Adrenal gland (tissue), 12 donors: Measurements from ENCODE around the gene CCDC146. TPM values are rescaled to one million over a fixed set of nuclear protein-coding genes. Genes with fewer than 3 reads are reported as not detected.

Experiments used
- DNase-seq, 7 donors: peaks; one replicate each; pipeline ENCODE4 v3.0.0-alpha.2; 2019 to 2020
- H3K27ac ChIP-seq, 5 donors: fragments of 200-600 bp; sonication (generic) in 4 of 5; 1 replicate in 3 of 5; 2 replicates in 2 of 5; pipeline versions ENCODE4 v1.5.1 to v1.8.0; 2016 to 2020; ENCODE audit warnings: mild to moderate bottlenecking in 1 of 5
- H3K27me3 ChIP-seq: fragments of 200-600 bp; 2 replicates; pipeline ENCODE4 v1.8.0; 2021
- H3K36me3 ChIP-seq, 2 donors: fragments of 200-600 bp; replicated peaks in 1 of 2; 1 replicate in 1 of 2; 2 replicates in 1 of 2; pipeline versions ENCODE4 v1.5.1 to v1.8.0; 2018 to 2022
- H3K4me1 ChIP-seq, 2 donors: fragments of 200-600 bp; replicated peaks in 1 of 2; 1 replicate in 1 of 2; 2 replicates in 1 of 2; pipeline versions ENCODE4 v1.5.1 to v1.8.0; 2018 to 2021
- H3K4me3 ChIP-seq, 4 donors: fragments of 200-600 bp; sonication (generic) in 3 of 4; one replicate each; pipeline ENCODE4 v1.5.1; 2016 to 2018
- H3K9me3 ChIP-seq, 3 donors: fragments of 200-600 bp; sonication (generic) in 1 of 3; replicated peaks in 1 of 3; 1 replicate in 2 of 3; 2 replicates in 1 of 3; pipeline versions ENCODE4 v1.5.1 to v1.8.0; 2016 to 2021
- CTCF ChIP-seq, 6 experiments: fragments of 450-650 bp in 4 of 6; fragments of 200-600 bp in 2 of 6; sonication (generic) in 1 of 6; IDR thresholded peaks; 1 replicate in 5 of 6; 2 replicates in 1 of 6; pipeline versions ENCODE4 v1.5.1 to v1.8.0; 2016 to 2021; ENCODE audit warnings: antibody characterized with exemption in 6 of 6, mild to moderate bottlenecking in 2 of 6, moderate library complexity in 1 of 6
- POLR2A ChIP-seq, 2 donors: fragments of 450-650 bp; IDR thresholded peaks; one replicate each; pipeline ENCODE4 v1.6.1; 2017; ENCODE audit warnings: antibody characterized with exemption in 2 of 2, mild to moderate bottlenecking in 2 of 2, moderate library complexity in 1 of 2
- WGBS, 4 donors: extraction: QIAGEN DNeasy Blood & Tissue Kit in 2 of 4; methylation state at CpG; one replicate each; pipeline versions ENCODE4 v1.1.5 to v1.1.7; 2013 to 2017; 5-methylcytosine and 5-hydroxymethylcytosine counted together
- intact Hi-C, 2 donors: fragments of 100-400 bp; cut with DNase I; formaldehyde crosslinking; loops; one replicate each; pipeline versions ENCODE4 v1.14.1 to v1.15.0; 2022 to 2023
- polyA plus RNA-seq, 3 donors: library from polyadenylated mRNA; stranded (reverse); fragments of 200-250 nt in 2 of 3; fragments of 350-450 nt in 1 of 3; fragmentation: Illumina TruSeq in 1 of 3; extraction: RNeasy Lipid Tissue Mini Kit (QIAGEN cat#74804) in 1 of 3; gene quantifications; one replicate each; pipeline ENCODE4 v1.2.3, GENCODE V29; 2013 to 2014
- total RNA-seq, 9 donors: library from RNA; depleted of rRNA in 4 of 9; stranded (reverse); fragments of >200 nt in 4 of 9; fragments of 120-200 nt in 1 of 9; fragmentation: NEBNext Ultra II Directional in 1 of 9; extraction: Animal tissue kit (Norgen Biotek cat#: 25700) in 1 of 9; gene quantifications; one replicate each; pipeline versions ENCODE4 v1.1.0 to v1.2.4, GENCODE V29; 2013 to 2023
- donor health status: healthy with polysubstance abuse.
- donor health status: Bipolar disorder and iron deficiency.
- donor health status: DM: yes; HTN: yes; CAD: no.
- donor health status: DM: no; HTN: no; CAD: no.
- donor health status: DM: no; HTN: no; CAD: no.
- donor health status: DM: yes; HTN: yes; CAD: no.

CCDC146 gene
- total and polyA plus RNA-seq, 12 donors: 0.79 to 8.7 (median 5.1) TPM

GRCh38 chr7:77248154-77248553, 125.7 kb downstream of the CCDC146 start:
- DNase-seq: no peak
- intact Hi-C loops: loop anchor here in 1 of 2 donors (10.0 kb wide), 1 partner anchor 77 kb away; no protein-coding TSS in a partner anchor
- no peak overlapping the region for H3K27ac ChIP-seq
- no peaks in the 10 kb centered on the region for H3K36me3 ChIP-seq
- 68 to 80% (median 74%) methylated on average over 3 of the region's 3 CpGs for WGBS, 4 donors
- peaks cover 10 to 14% of the 10 kb centered on the region in 2 donors for H3K4me1 ChIP-seq
- no peak overlapping the region for H3K4me3 ChIP-seq
- H3K9me3 ChIP-seq: no peaks in the 10 kb centered on the region
- TF ChIP-seq CTCF (IDR thresholded peaks at IDR 0.05) (no peak), POLR2A (IDR thresholded peaks at IDR 0.05) (no peak)
- H3K27me3 ChIP-seq: no peaks in the 10 kb centered on the region

- H3K4me3 ChIP-seq: no peak overlapping the region
- intact Hi-C loops: no loop called here
- H3K9me3 ChIP-seq: no peaks in the 10 kb centered on the region
- WGBS, 4 donors: 80 to 92% (median 88%) methylated on average over 5 of the region's 5 CpGs
- H3K36me3 ChIP-seq: no peaks in the 10 kb centered on the region
- TF ChIP-seq CTCF (IDR thresholded peaks at IDR 0.05) (no peak), POLR2A (IDR thresholded peaks at IDR 0.05) (no peak)
- no peak for DNase-seq
- no peaks in the 10 kb centered on the region for H3K27me3 ChIP-seq
- no peak overlapping the region for H3K27ac ChIP-seq
- no peaks in the 10 kb centered on the region for H3K4me1 ChIP-seq
Observed at GRCh38 chr7:77252506-77252905, 130.1 kb downstream of the CCDC146 start.

GRCh38 chr7:77253151-77253550, 130.7 kb downstream of the CCDC146 start:
- Histone ChIP-seq H3K9me3 (no peaks in the 10 kb centered on the region), H3K4me1 (no peaks in the 10 kb centered on the region), H3K36me3 (no peaks in the 10 kb centered on the region), H3K4me3 (no peak overlapping the region), H3K27ac (no peak overlapping the region), H3K27me3 (no peaks in the 10 kb centered on the region)
- no peak for DNase-seq
- intact Hi-C loops: no loop called here
- 76 to 80% (median 78%) methylated on average over 3 of the region's 3 CpGs for WGBS, 4 donors
- no peak for TF ChIP-seq CTCF (IDR thresholded peaks at IDR 0.05)
- TF ChIP-seq POLR2A (IDR thresholded peaks at IDR 0.05): no peak

GRCh38 chr7:77254429-77254828, 132.0 kb downstream of the CCDC146 start:
- H3K27ac ChIP-seq: no peak overlapping the region
- intact Hi-C loops: no loop called here
- TF ChIP-seq CTCF (IDR thresholded peaks at IDR 0.05): no peak
- no peak for TF ChIP-seq POLR2A (IDR thresholded peaks at IDR 0.05)

More at GRCh38 chr7:77254429-77254828, 132.0 kb downstream of the CCDC146 start:
- Histone ChIP-seq H3K36me3 (no peaks in the 10 kb centered on the region), H3K4me3 (no peak overlapping the region), H3K27me3 (no peaks in the 10 kb centered on the region), H3K9me3 (no peaks in the 10 kb centered on the region), H3K4me1 (no peaks in the 10 kb centered on the region)
- no peak for DNase-seq
